K562 (cell line): ENCODE data around the gene RPRD1B. TPM values are rescaled to one million over a fixed set of nuclear protein-coding genes. Genes with fewer than 3 reads are reported as not detected.

Experiments
- ARID2 ChIP-seq: fragments of 450-650 bp; IDR thresholded peaks from 2 replicates; pipeline ENCODE4 v1.6.1; 2017; ENCODE audit warnings: antibody characterized with exemption, mild to moderate bottlenecking
- CBX2 ChIP-seq: fragments of 200-600 bp; sonication (generic); IDR thresholded peaks from one replicate; pipeline ENCODE4 v1.6.1; 2012; ENCODE audit warnings: mild to moderate bottlenecking, low read length, inconsistent platforms; ENCODE audit not compliant: insufficient read depth, poor library complexity, severe bottlenecking
- DEAF1 ChIP-seq: fragments of 450-650 bp; formaldehyde crosslinking; IDR thresholded peaks from 2 replicates; pipeline ENCODE4 v1.4.0; 2020; ENCODE audit warnings: mild to moderate bottlenecking, moderate library complexity
- ELF1 ChIP-seq: fragments of 200-800 bp; sonication (Bioruptor generic); IDR thresholded peaks from 2 replicates; pipeline ENCODE4 v1.6.1; 2016; ENCODE audit warnings: missing genetic modification characterization, missing compliant biosample characterization
- GATAD2A ChIP-seq: fragments of 450-650 bp; IDR thresholded peaks from 2 replicates; pipeline ENCODE4 v1.6.1; 2017
- JUND ChIP-seq, 2 experiments: IDR thresholded peaks; 2 replicates in 1 of 2; 3 replicates in 1 of 2; pipeline ENCODE4 v1.6.1; 2011; ENCODE audit warnings: borderline replicate concordance in 2 of 2, low read depth in 2 of 2, low read length in 2 of 2, improper control_type of control experiment in 1 of 2, missing biosample characterization in 1 of 2, missing genetic modification characterization in 1 of 2, missing genetic modification reagents in 1 of 2
- KDM2B ChIP-seq: fragments of 250-450 bp; sonication (Bioruptor Pico); IDR thresholded peaks from 2 replicates; pipeline ENCODE4 v1.8.0; 2021; ENCODE audit warnings: mild to moderate bottlenecking, moderate library complexity
- MAFG ChIP-seq: fragments of 450-650 bp; conservative IDR thresholded peaks from 2 replicates; pipeline ENCODE4 v1.6.1; 2016; ENCODE audit warnings: missing genetic modification characterization, missing compliant biosample characterization
- MIER1 ChIP-seq: fragments of 450-650 bp; IDR thresholded peaks from 2 replicates; pipeline ENCODE4 v1.6.1; 2016; ENCODE audit warnings: antibody characterized with exemption, mild to moderate bottlenecking, low read depth
- NCOA4 ChIP-seq: fragments of 450-650 bp; IDR thresholded peaks from 2 replicates; pipeline ENCODE4 v1.6.1; 2018; ENCODE audit warnings: mild to moderate bottlenecking; ENCODE audit not compliant: partially characterized antibody
- PHF20 ChIP-seq: fragments of 450-650 bp; IDR thresholded peaks from 2 replicates; pipeline ENCODE4 v1.6.1; 2018; ENCODE audit not compliant: partially characterized antibody
- POLR2AphosphoS5 ChIP-seq: IDR thresholded peaks from 2 replicates; pipeline ENCODE4 v1.6.1; 2011; ENCODE audit warnings: mild to moderate bottlenecking, low read depth, low read length, moderate library complexity; ENCODE audit not compliant: control insufficient read depth, insufficient read depth
- SFPQ ChIP-seq: fragments of 200-400 bp; formaldehyde crosslinking; IDR thresholded peaks from 2 replicates; pipeline ENCODE4 v1.6.1; 2017; ENCODE audit warnings: mild to moderate bottlenecking, low read depth, low read length, moderate library complexity
- SMAD4 ChIP-seq: fragments of 250-450 bp; sonication (Bioruptor Pico); conservative IDR thresholded peaks from 2 replicates; pipeline ENCODE4 v1.8.0; 2021; ENCODE audit warnings: inconsistent platforms, mild to moderate bottlenecking, moderate library complexity
- STAG1 ChIP-seq: sonication (generic); formaldehyde crosslinking; IDR thresholded peaks from 2 replicates; pipeline ENCODE4 v1.5.0; 2020; ENCODE audit warnings: missing genetic modification reagents, borderline replicate concordance
- ZBTB49 ChIP-seq: sonication (generic); formaldehyde crosslinking; IDR thresholded peaks from 2 replicates; pipeline ENCODE4 v1.8.0; 2022; ENCODE audit warnings: missing genetic modification reagents, mild to moderate bottlenecking, borderline replicate concordance
- ZNF644 ChIP-seq: fragments of 200-800 bp; sonication (Bioruptor generic); IDR thresholded peaks from 2 replicates; pipeline ENCODE4 v1.6.1; 2016; ENCODE audit warnings: low read depth, missing genetic modification characterization, missing compliant biosample characterization
- ZNF79 ChIP-seq: fragments of 250-450 bp; sonication (Bioruptor Pico); IDR thresholded peaks from 2 replicates; pipeline ENCODE4 v1.4.0; 2020; ENCODE audit warnings: low read depth, mild to moderate bottlenecking, moderate library complexity
- ZSCAN29 ChIP-seq: fragments of 450-650 bp; IDR thresholded peaks from 2 replicates; pipeline ENCODE4 v1.6.1; 2017
- polyA plus RNA-seq, 8 experiments: library from polyadenylated mRNA; depleted of rRNA in 4 of 8; stranded (reverse) in 5 of 8; unstranded in 3 of 8; fragments of >200 nt; fragmentation: Nextera tagmentation in 2 of 8; fragmentation: Illumina TruSeq in 1 of 8; extraction: Ambion mirVana in 2 of 8; extraction: Trizol in 1 of 8; gene quantifications; 2 replicates each; pipeline versions ENCODE4 v1.2.1 to v1.2.3, GENCODE V29; 2011 to 2014; ENCODE audit warnings: inconsistent platforms in 1 of 8, missing spikeins in 1 of 8
- total RNA-seq, 7 experiments: library from RNA; depleted of rRNA in 6 of 7; stranded (reverse); fragments of >200 nt in 6 of 7; fragmentation: Illumina TruSeq in 2 of 7; extraction: Trizol in 2 of 7; gene quantifications; 2 replicates each; pipeline versions ENCODE4 v1.2.1 to v1.2.3, GENCODE V29; 2011 to 2021; ENCODE audit warnings: low replicate concordance in 1 of 7
- TF ChIP-seq, protein P1 (sequence below), 2 experiments: IDR thresholded peaks; 2 replicates each; pipeline ENCODE4 v1.6.1; 2011; ENCODE audit warnings: borderline replicate concordance in 1 of 2, control low read depth in 1 of 2, low read depth in 1 of 2, low read length in 1 of 2, mild to moderate bottlenecking in 1 of 2, mixed read lengths in 1 of 2, moderate library complexity in 1 of 2; ENCODE audit not compliant: insufficient read depth in 1 of 2, insufficient read length in 1 of 2, poor library complexity in 1 of 2, severe bottlenecking in 1 of 2; ENCODE audit errors: extremely low read depth in 1 of 2

Gene RPRD1B
- total and polyA plus RNA-seq, 9 of the 15 experiments (the other 6 are each of a cell fraction or from before 2014, with no cell fraction given), result 5.5 to 43.0 (median 24.4) TPM

GRCh38 chr20:38126932-38127621 lies 93.5 kb downstream of the RPRD1B start (continued):
- TF ChIP-seq DEAF1 (CRISPR knock-in tag) (no peak), ZSCAN29 (no peak), JUND (IDR thresholded peaks at IDR 0.05; ENCODE audit: borderline replicate concordance, low read depth, low read length) (peak; percentile 93), JUND (tag; IDR thresholded peaks at IDR 0.05; ENCODE audit: borderline replicate concordance, low read depth, low read length) (peak; percentile 90; the same call in 2 of the 3 replicates), ZNF644 (no peak), POLR2AphosphoS5 (peak; percentile 95), GATAD2A (no peak), CBX2 (no peak), SMAD4 (peak; percentile 57), ZBTB49 (no peak), ELF1 (tag) (no peak), STAG1 (CRISPR knock-in tag) (no peak), PHF20 (no peak), ZNF79 (CRISPR knock-in tag) (no peak), ARID2 (no peak), MAFG (tag) (no peak), SFPQ (no peak), NCOA4 (no peak), MIER1 (0 out of 2 replicates have a peak, but pooled peaks have one; percentile 20), KDM2B (CRISPR knock-in tag) (no peak)
- TF ChIP-seq, protein P1, sequence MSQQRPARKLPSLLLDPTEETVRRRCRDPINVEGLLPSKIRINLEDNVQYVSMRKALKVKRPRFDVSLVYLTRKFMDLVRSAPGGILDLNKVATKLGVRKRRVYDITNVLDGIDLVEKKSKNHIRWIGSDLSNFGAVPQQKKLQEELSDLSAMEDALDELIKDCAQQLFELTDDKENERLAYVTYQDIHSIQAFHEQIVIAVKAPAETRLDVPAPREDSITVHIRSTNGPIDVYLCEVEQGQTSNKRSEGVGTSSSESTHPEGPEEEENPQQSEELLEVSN (IDR thresholded peaks at IDR 0.05; ENCODE audit: borderline replicate concordance in 1 of 2, extremely low read depth in 1 of 2, insufficient read depth in 1 of 2, insufficient read length in 1 of 2, low read depth in 1 of 2, low read length in 1 of 2, poor library complexity in 1 of 2, severe bottlenecking in 1 of 2), result no peak
